ENCODE data around the gene CD244.
"Not testable (repeated sequence)": the region's sequence is repeated elsewhere in the genome, so short reads cannot be mapped to it uniquely, and the experiment has no call there.

Gene CD244

DNA sequence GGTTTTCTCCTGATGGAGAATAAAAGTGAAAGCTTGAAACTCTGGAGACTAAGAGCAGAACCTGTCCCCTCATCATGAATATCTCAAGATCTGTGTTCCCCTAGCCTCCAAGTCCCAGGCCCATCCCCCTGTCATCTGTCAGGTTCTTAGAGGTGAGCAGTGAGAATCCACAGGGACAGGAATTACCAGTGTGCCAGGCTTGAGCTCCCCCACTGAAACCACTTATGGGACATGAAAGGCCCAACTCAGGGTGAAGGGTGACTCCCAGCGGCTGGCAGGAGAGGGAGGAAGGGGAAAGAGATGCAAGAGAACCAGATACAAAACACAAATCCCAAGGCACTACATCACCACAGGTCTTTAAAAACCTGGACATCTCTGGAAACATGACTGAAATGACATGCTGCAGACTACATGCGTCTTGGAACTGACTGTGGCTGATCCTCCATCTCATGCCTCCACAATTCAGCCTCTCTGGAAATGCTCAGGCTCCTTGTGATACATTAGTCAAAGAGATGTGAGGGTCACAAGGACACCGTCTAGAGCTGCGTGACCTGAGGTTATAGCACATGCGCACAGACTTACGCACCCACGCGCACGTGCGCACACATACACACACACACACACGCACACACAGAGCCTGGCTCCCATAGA lies 73.5 kb downstream of the CD244 start:
- Histone ChIP-seq H3K27me3 (ENCODE audit: control insufficient read depth, insufficient read depth, low read length) (no peaks in the 10 kb centered on the region), H3K9ac (ENCODE audit: low read depth, low read length) (no peak overlapping the region), H3K4me1 (ENCODE audit: control insufficient read depth, insufficient read depth, low read length) (no peaks in the 10 kb centered on the region), H3K9me3 (replicated peaks; ENCODE audit: low read length) (no peaks in the 10 kb centered on the region), H3K4me2 (ENCODE audit: low read length) (no peak overlapping the region), H3K4me3 (ENCODE audit: low read length) (no peak overlapping the region), H3K36me3 (ENCODE audit: insufficient read depth, low read length) (no peaks in the 10 kb centered on the region)

GRCh38 chr1:160782988-160783765 lies 79.5 kb downstream of the CD244 start:
- not testable (repeated sequence) for H3K4me2 ChIP-seq (ENCODE audit: low read length); H3K27me3 ChIP-seq (ENCODE audit: control insufficient read depth, insufficient read depth, low read length); H3K36me3 ChIP-seq (ENCODE audit: insufficient read depth, low read length); H3K9me3 ChIP-seq (replicated peaks; ENCODE audit: low read length); H3K4me3 ChIP-seq (ENCODE audit: low read length); H3K4me1 ChIP-seq (ENCODE audit: control insufficient read depth, insufficient read depth, low read length); H3K9ac ChIP-seq (ENCODE audit: low read depth, low read length)

DNA sequence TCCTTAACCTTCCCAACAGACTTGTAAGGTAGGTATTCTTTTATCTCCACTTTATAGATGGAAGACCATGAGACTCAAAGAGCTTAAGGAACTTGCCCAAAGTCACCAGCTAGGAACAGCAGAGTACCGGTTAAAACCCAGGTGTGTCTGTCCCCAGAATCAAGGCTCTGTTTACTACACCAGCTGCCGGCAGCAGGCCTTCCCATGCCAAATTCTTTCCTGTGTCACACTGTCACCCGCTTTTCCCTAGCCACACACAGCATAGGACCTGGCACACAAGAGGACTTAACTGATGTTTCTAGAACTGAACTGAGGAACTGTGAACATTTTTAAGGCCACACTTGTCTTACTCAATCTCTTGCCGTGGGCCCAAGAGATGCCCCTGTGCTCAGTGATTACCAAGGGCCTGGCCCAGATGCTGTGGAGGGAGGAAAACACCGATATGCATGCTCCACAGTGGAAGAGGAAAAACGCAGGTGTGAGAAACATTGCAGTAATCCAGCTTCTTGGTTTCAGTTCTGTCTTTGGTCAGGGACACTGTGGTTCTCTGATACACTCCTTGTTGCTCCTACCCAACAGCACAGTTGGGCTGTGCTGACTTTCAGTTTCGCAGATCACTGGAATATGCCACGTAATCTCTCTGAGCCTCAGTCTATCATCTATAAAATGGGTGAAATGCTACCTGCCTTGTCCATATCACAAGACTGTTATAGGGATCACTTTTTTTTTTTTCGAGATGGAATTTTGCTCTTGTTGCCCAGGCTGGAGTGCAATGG lies 80.6 kb downstream of the CD244 start:
- Histone ChIP-seq H3K36me3 (ENCODE audit: insufficient read depth, low read length) (no peaks in the 10 kb centered on the region), H3K4me1 (ENCODE audit: control insufficient read depth, insufficient read depth, low read length) (no peaks in the 10 kb centered on the region), H3K27me3 (ENCODE audit: control insufficient read depth, insufficient read depth, low read length) (no peaks in the 10 kb centered on the region), H3K4me3 (ENCODE audit: low read length) (no peak overlapping the region), H3K9ac (ENCODE audit: low read depth, low read length) (no peak overlapping the region), H3K9me3 (replicated peaks; ENCODE audit: low read length) (no peaks in the 10 kb centered on the region), H3K4me2 (ENCODE audit: low read length) (no peak overlapping the region)

GRCh38 chr1:160781186-160781766 lies 81.4 kb downstream of the CD244 start:
- Histone ChIP-seq H3K27me3 (ENCODE audit: control insufficient read depth, insufficient read depth, low read length) (no peaks in the 10 kb centered on the region), H3K4me3 (ENCODE audit: low read length) (no peak overlapping the region), H3K9me3 (replicated peaks; ENCODE audit: low read length) (no peaks in the 10 kb centered on the region), H3K36me3 (ENCODE audit: insufficient read depth, low read length) (no peaks in the 10 kb centered on the region), H3K4me2 (ENCODE audit: low read length) (no peak overlapping the region), H3K4me1 (ENCODE audit: control insufficient read depth, insufficient read depth, low read length) (no peaks in the 10 kb centered on the region), H3K9ac (ENCODE audit: low read depth, low read length) (no peak overlapping the region)

- H3K4me1 ChIP-seq (ENCODE audit: control insufficient read depth, insufficient read depth, low read length): no peaks in the 10 kb centered on the region
- H3K27me3 ChIP-seq (ENCODE audit: control insufficient read depth, insufficient read depth, low read length): no peaks in the 10 kb centered on the region
- no peak overlapping the region for H3K9ac ChIP-seq (ENCODE audit: low read depth, low read length)
- no peak overlapping the region for H3K4me3 ChIP-seq (ENCODE audit: low read length)
- no peaks in the 10 kb centered on the region for H3K36me3 ChIP-seq (ENCODE audit: insufficient read depth, low read length)
- H3K4me2 ChIP-seq (ENCODE audit: low read length): no peak overlapping the region
- H3K9me3 ChIP-seq (replicated peaks; ENCODE audit: low read length): no peaks in the 10 kb centered on the region
Observed at GRCh38 chr1:160780398-160780755, 82.3 kb downstream of the CD244 start.

Measured in skeletal muscle satellite cell (primary cell).